ENCODE results near the gene MRPL4. TPM values are rescaled to one million over a fixed set of nuclear protein-coding genes. Genes with fewer than 3 reads are reported as not detected.

Gene MRPL4
- total RNA-seq, 1 donor from 2014 or later: 55.0 TPM

- Histone ChIP-seq H3K4me3 (no peak overlapping the region), H3K9me3 (no peaks in the 10 kb centered on the region), H3K27me3 (no peaks in the 10 kb centered on the region), H3K36me3 (no peaks in the 10 kb centered on the region), H3K4me1 (no peaks in the 10 kb centered on the region), H3K27ac (no peak overlapping the region)
- TF ChIP-seq POLR2AphosphoS5 (IDR thresholded peaks at IDR 0.05; ENCODE audit: insufficient read depth in 1 of 2, low read depth in 1 of 2): no peak
- TF ChIP-seq POLR2A (IDR thresholded peaks at IDR 0.05): no peak
- no peak for TF ChIP-seq CTCF (IDR thresholded peaks at IDR 0.05)
- intact Hi-C loops (cut with DNase I): loop anchor here (10.0 kb wide), 1 partner anchor 1562 kb away; no protein-coding TSS in a partner anchor
- no peak for DNase-seq (ENCODE audit: extremely low spot score in 2 of 2)
Observed at GRCh38 chr19:10217085-10217484, 34.9 kb upstream of the MRPL4 start.

DNA sequence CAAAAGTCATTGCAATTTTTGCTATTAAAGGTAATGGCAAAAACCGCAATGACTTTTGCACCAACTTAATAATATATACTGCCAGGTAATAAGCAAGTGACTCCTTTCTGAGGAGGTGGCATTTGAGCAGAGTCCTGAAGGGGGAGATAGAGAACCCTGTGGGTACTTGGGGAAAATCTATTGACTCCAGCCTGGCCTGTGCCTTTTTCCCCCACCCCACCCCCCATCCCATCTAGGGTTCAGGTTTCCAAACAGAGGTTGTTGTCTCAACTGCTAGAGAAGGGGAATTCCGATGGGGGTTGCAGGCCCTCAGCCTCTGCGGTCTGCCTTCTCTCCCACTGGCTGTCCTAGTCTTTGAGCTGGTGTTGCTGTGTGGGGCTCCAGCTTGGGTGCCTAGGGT lies 32.3 kb upstream of the MRPL4 start:
- no peak overlapping the region for H3K27ac ChIP-seq
- DNase-seq (ENCODE audit: extremely low spot score in 2 of 2): no peak
- peaks cover 11% of the 10 kb centered on the region for H3K4me1 ChIP-seq
- no peaks in the 10 kb centered on the region for H3K27me3 ChIP-seq
- no peak for TF ChIP-seq CTCF (IDR thresholded peaks at IDR 0.05)
- TF ChIP-seq POLR2A (IDR thresholded peaks at IDR 0.05): no peak
- TF ChIP-seq POLR2AphosphoS5 (IDR thresholded peaks at IDR 0.05; ENCODE audit: insufficient read depth in 1 of 2, low read depth in 1 of 2): no peak
- H3K4me3 ChIP-seq: no peak overlapping the region
- intact Hi-C loops (cut with DNase I): loop anchor here (10.0 kb wide), 1 partner anchor 1565 kb away; no protein-coding TSS in a partner anchor
- H3K9me3 ChIP-seq: no peaks in the 10 kb centered on the region
- H3K36me3 ChIP-seq: peaks cover 0 to 14% of the 10 kb centered on the region in 2 donors

DNA sequence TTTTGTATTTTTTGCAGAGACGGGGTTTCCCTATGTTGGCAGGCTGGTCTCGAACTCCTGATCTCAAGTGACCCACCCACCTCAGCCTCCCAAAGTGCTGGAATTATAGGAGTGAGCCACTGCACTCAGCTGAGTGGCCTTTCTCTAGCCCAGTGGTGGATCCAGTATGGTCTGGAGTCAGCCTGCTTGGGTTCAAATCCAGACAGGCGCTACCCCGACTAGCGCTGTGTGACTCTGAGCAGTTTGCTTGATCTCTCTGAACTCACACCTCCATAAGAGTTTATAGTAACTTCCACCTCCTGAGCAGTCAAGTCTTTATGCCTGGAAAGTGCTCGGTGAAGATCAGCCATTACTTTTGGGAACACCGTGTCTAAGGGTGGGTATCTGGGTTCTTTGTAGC lies 31.3 kb upstream of the MRPL4 start:
- H3K27me3 ChIP-seq: no peaks in the 10 kb centered on the region
- intact Hi-C loops (cut with DNase I): no loop called here
- no peak for DNase-seq (ENCODE audit: extremely low spot score in 2 of 2)
- peaks cover 18% of the 10 kb centered on the region for H3K4me1 ChIP-seq
- no peak for TF ChIP-seq POLR2AphosphoS5 (IDR thresholded peaks at IDR 0.05; ENCODE audit: insufficient read depth in 1 of 2, low read depth in 1 of 2)
- no peak for TF ChIP-seq POLR2A (IDR thresholded peaks at IDR 0.05)
- TF ChIP-seq CTCF (IDR thresholded peaks at IDR 0.05): no peak
- H3K9me3 ChIP-seq: no peaks in the 10 kb centered on the region
- no peak overlapping the region for H3K4me3 ChIP-seq
- peaks cover 0 to 14% of the 10 kb centered on the region in 2 donors for H3K36me3 ChIP-seq
- H3K27ac ChIP-seq: no peak overlapping the region

DNA sequence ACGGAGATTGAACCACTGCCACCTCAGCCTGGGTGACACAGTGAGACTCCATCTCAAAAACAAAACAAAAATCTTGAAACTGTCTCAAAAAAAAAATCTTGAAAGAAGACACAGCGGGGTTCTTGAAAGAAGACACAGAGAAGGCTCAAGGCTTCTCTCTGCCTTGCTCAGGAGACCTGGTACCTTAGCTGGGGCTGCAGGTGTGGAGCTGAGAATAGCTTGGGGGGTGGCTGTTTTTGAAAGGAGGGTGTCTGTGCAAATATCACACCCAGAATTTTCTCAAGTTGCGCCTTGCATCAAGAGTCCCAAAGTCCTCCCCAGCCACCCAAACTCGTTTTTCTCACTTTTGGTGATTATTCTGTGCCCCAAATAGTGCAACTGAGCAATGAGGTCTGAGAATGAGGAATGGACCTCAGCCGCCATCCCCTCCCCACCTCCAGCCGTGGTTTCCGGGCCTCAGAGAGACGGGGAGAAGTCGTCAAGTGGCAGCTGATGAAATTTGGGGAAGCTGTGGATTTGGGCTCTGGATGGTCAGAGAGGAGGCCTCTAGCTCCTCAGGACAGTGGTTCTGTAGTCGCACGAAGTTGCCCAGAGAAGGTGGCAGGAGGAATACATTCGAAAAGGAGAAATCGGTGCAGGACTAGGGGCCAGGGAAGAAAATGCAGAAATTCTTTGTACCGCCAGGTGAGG lies 29.7 kb upstream of the MRPL4 start:
- intact Hi-C loops (cut with DNase I): no loop called here
- DNase-seq (ENCODE audit: extremely low spot score in 2 of 2): no peak
- peaks cover 0 to 14% of the 10 kb centered on the region in 2 donors for H3K36me3 ChIP-seq

More for the DNA sequence above, 29.7 kb upstream of the MRPL4 start:
- Histone ChIP-seq H3K27ac (no peak overlapping the region), H3K4me3 (no peak overlapping the region), H3K4me1 (peaks cover 27% of the 10 kb centered on the region), H3K9me3 (no peaks in the 10 kb centered on the region), H3K27me3 (no peaks in the 10 kb centered on the region)
- no peak for TF ChIP-seq POLR2AphosphoS5 (IDR thresholded peaks at IDR 0.05; ENCODE audit: insufficient read depth in 1 of 2, low read depth in 1 of 2)
- TF ChIP-seq POLR2A (IDR thresholded peaks at IDR 0.05): no peak
- TF ChIP-seq CTCF (IDR thresholded peaks at IDR 0.05): no peak
